SK-N-SH treated with all-trans-retinoic acid at 6 μM for 48 hours (cell line): ENCODE measurements around the gene LUC7L.
"Not testable (repeated sequence)": the region's sequence is repeated elsewhere in the genome, so short reads cannot be mapped to it uniquely, and the experiment has no call there.

Experiments
- ARNTL ChIP-seq: fragments of 450-650 bp; formaldehyde crosslinking; IDR thresholded peaks from 2 replicates; pipeline ENCODE4 v1.5.0; 2020; ENCODE audit warnings: low read depth, mild to moderate bottlenecking, moderate library complexity, borderline replicate concordance
- BACH2 ChIP-seq: fragments of 250-450 bp; sonication (Bioruptor Pico); IDR thresholded peaks from 2 replicates; pipeline ENCODE4 v1.9.0; 2021; ENCODE audit warnings: mild to moderate bottlenecking, borderline replicate concordance
- CSDC2 ChIP-seq: fragments of 250-450 bp; sonication (Bioruptor Pico); IDR thresholded peaks from 2 replicates; pipeline ENCODE4 v1.5.0; 2020; ENCODE audit warnings: mild to moderate bottlenecking, moderate library complexity
- ISL1 ChIP-seq: fragments of 250-450 bp; sonication (Bioruptor Pico); IDR thresholded peaks from 2 replicates; pipeline ENCODE4 v2.1.2; 2022; ENCODE audit warnings: mild to moderate bottlenecking, moderate library complexity
- OSR1 ChIP-seq: fragments of 250-450 bp; sonication (Bioruptor Pico); IDR thresholded peaks from 2 replicates; pipeline ENCODE4 v1.8.0; 2022; ENCODE audit warnings: moderate library complexity, mild to moderate bottlenecking, inconsistent platforms
- PATZ1 ChIP-seq: fragments of 250-450 bp; sonication (Bioruptor Pico); IDR thresholded peaks from 2 replicates; pipeline ENCODE4 v1.8.0; 2020; ENCODE audit warnings: mild to moderate bottlenecking, moderate library complexity, borderline replicate concordance
- RARB ChIP-seq: fragments of 250-450 bp; sonication (Bioruptor Pico); IDR thresholded peaks from 2 replicates; pipeline ENCODE4 v1.8.0; 2021; ENCODE audit warnings: mild to moderate bottlenecking, moderate library complexity
- TCF4 ChIP-seq: fragments of 250-450 bp; sonication (Bioruptor Pico); IDR thresholded peaks from 2 replicates; pipeline ENCODE4 v1.8.0; 2021; ENCODE audit warnings: mild to moderate bottlenecking, moderate library complexity, borderline replicate concordance
- ZFP3 ChIP-seq: fragments of 250-450 bp; sonication (Bioruptor Pico); IDR thresholded peaks from 2 replicates; pipeline ENCODE4 v1.5.0; 2020; ENCODE audit warnings: mild to moderate bottlenecking, moderate library complexity
- ZNF565 ChIP-seq: fragments of 450-650 bp; formaldehyde crosslinking; conservative IDR thresholded peaks from 2 replicates; pipeline ENCODE4 v1.5.0; 2020; ENCODE audit warnings: low read depth, mild to moderate bottlenecking, moderate library complexity

DNA sequence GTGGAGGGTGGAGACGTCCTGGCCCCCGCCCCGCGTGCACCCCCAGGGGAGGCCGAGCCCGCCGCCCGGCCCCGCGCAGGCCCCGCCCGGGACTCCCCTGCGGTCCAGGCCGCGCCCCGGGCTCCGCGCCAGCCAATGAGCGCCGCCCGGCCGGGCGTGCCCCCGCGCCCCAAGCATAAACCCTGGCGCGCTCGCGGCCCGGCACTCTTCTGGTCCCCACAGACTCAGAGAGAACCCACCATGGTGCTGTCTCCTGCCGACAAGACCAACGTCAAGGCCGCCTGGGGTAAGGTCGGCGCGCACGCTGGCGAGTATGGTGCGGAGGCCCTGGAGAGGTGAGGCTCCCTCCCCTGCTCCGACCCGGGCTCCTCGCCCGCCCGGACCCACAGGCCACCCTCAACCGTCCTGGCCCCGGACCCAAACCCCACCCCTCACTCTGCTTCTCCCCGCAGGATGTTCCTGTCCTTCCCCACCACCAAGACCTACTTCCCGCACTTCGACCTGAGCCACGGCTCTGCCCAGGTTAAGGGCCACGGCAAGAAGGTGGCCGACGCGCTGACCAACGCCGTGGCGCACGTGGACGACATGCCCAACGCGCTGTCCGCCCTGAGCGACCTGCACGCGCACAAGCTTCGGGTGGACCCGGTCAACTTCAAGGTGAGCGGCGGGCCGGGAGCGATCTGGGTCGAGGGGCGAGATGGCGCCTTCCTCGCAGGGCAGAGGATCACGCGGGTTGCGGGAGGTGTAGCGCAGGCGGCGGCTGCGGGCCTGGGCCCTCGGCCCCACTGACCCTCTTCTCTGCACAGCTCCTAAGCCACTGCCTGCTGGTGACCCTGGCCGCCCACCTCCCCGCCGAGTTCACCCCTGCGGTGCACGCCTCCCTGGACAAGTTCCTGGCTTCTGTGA lies 52.5 kb downstream of the LUC7L start, which contains the start of gene HBA1:
- TF ChIP-seq PATZ1; BACH2 (CRISPR knock-in tag); ZFP3 (CRISPR knock-in tag); CSDC2 (CRISPR knock-in tag); ARNTL (CRISPR knock-in tag); ZNF565 (CRISPR knock-in tag); OSR1 (CRISPR knock-in tag); RARB (CRISPR knock-in tag); ISL1 (CRISPR knock-in tag); TCF4 (CRISPR knock-in tag): not testable (repeated sequence)
